Aorta (tissue), 5 donors: ENCODE measurements around the gene REM2. TPM values are rescaled to one million over a fixed set of nuclear protein-coding genes. Genes with fewer than 3 reads are reported as not detected.

ENCODE experiments used
- ATAC-seq: fragments of 200-7000 bp; cut with Tn5 transposase; one replicate; pipeline ENCODE4 v1.9.1; 2022; ENCODE audit warnings: moderate library complexity; ENCODE audit not compliant: low FRiP score
- DNase-seq, 2 donors: peaks; one replicate each; pipeline ENCODE4 v3.0.0-alpha.2; 2020
- H3K27ac ChIP-seq, 2 donors: one replicate each; pipeline ENCODE4 v1.5.1; 2013; ENCODE audit warnings: low read length in 2 of 2, mild to moderate bottlenecking in 2 of 2, moderate library complexity in 2 of 2, control low read depth in 1 of 2, inconsistent platforms in 1 of 2, low read depth in 1 of 2
- H3K27me3 ChIP-seq, 2 donors: one replicate each; pipeline ENCODE4 v1.6.1; 2013; ENCODE audit warnings: control low read depth in 1 of 2, low read length in 1 of 2, mild to moderate bottlenecking in 1 of 2, moderate library complexity in 1 of 2; ENCODE audit not compliant: insufficient read depth in 2 of 2, control insufficient read depth in 1 of 2
- H3K36me3 ChIP-seq, 2 donors: one replicate each; pipeline ENCODE4 v1.6.1; 2013; ENCODE audit warnings: control low read depth in 1 of 2, low read length in 1 of 2, mild to moderate bottlenecking in 1 of 2; ENCODE audit not compliant: insufficient read depth in 2 of 2, control insufficient read depth in 1 of 2
- H3K4me1 ChIP-seq, 2 donors: one replicate each; pipeline ENCODE4 v1.6.1; 2013; ENCODE audit warnings: low read length in 2 of 2, control low read depth in 1 of 2, mild to moderate bottlenecking in 1 of 2, moderate library complexity in 1 of 2; ENCODE audit not compliant: insufficient read depth in 2 of 2, control insufficient read depth in 1 of 2
- H3K4me3 ChIP-seq, 2 donors: one replicate each; pipeline ENCODE4 v1.5.1; 2013; ENCODE audit warnings: low read length in 2 of 2, control low read depth in 1 of 2, mild to moderate bottlenecking in 1 of 2
- H3K9me3 ChIP-seq: one replicate; pipeline ENCODE4 v1.6.1; 2013; ENCODE audit warnings: mild to moderate bottlenecking, low read length; ENCODE audit not compliant: control insufficient read depth
- WGBS, 2 donors: extraction: QIAGEN DNeasy Blood & Tissue Kit; methylation state at CpG; one replicate each; pipeline ENCODE4 v1.1.7; 2013; 5-methylcytosine and 5-hydroxymethylcytosine counted together
- intact Hi-C, 2 donors: fragments of 100-400 bp; cut with DNase I; formaldehyde crosslinking; loops; one replicate each; pipeline versions ENCODE4 v1.14.2 to v1.15.0; 2022
- polyA plus RNA-seq, 2 donors: library from polyadenylated mRNA; stranded (reverse); fragments of 200-250 nt; gene quantifications; one replicate each; pipeline ENCODE4 v1.2.3, GENCODE V29; 2013
- total RNA-seq, 2 donors: library from RNA; stranded (reverse); fragmentation: NEBNext Ultra II Directional; extraction: Animal tissue kit (Norgen Biotek cat#: 25700); gene quantifications; one replicate each; pipeline ENCODE4 v1.2.1, GENCODE V29; 2021
- donor health status: healthy with polysubstance abuse.
- donor health status: Bipolar disorder and iron deficiency.
- donor health status: DM: no; HTN: no; CAD: no.
- donor health status: DM: no; HTN: no; CAD: no.
- donor health status: DM: yes; HTN: yes; CAD: no.

The REM2 gene
- total and polyA plus RNA-seq, 4 donors: 0.36 to 0.92 (median 0.75) TPM; not detected in 1

DNA sequence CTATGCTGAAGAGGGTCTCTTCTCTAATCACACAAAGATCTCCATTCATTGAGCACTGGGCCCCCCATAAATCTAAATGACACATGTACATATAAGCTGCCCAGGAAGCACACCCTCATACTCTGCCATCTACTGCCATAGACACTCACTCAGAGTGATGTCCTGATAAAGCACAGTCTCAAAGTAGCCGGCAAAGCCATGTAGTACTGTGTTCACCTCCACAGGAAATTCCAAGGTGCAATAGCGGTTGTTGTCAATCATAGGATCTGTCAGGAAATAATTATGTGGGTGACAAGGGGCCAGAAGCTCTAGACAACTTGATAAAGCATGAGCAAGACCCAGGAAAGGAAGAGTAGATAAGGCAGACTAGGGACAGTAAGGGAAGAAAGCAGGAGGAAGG, 39.3 kb downstream of the REM2 start:
- no peaks in the 10 kb centered on the region for H3K4me1 ChIP-seq
- H3K9me3 ChIP-seq: no peaks in the 10 kb centered on the region
- no peak overlapping the region for H3K27ac ChIP-seq
- DNase-seq (no peak), ATAC-seq (no peak)
- peaks cover 0 to 11% of the 10 kb centered on the region in 2 donors for H3K36me3 ChIP-seq
- intact Hi-C loops: no loop called here
- no peak overlapping the region for H3K4me3 ChIP-seq
- 76 to 83% methylated on average over 2 of the region's 2 CpGs for WGBS, 2 donors
- H3K27me3 ChIP-seq: no peaks in the 10 kb centered on the region

DNA sequence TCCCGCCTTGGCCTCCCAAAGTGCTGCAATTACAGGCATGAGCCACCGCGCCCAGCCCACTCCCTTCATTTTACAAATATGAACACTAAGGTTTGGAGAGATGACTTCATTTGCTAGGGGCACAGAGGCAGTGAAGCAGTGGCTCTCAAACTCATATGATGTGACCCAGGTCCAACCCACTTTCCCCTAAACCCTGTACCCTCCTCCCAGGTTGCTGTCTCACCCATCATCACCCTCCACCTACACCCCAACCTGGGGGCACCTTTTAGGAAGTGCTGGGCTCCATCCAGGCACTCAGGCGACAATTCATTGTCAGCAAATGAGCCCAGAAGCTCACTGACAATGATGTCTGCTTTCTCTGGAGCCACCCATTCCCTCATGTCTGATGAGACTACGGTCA, 40.7 kb downstream of the REM2 start:
- intact Hi-C loops: no loop called here
- Histone ChIP-seq H3K4me3 (no peak overlapping the region), H3K9me3 (no peaks in the 10 kb centered on the region), H3K4me1 (no peaks in the 10 kb centered on the region), H3K27ac (no peak overlapping the region), H3K27me3 (no peaks in the 10 kb centered on the region), H3K36me3 (peaks cover 0 to 11% of the 10 kb centered on the region in 2 donors)
- DNase-seq (no peak), ATAC-seq (no peak)
- 95 to 96% methylated on average over 5 of the region's 5 CpGs for WGBS, 2 donors

GRCh38 chr14:22925513-22925912, 42.5 kb downstream of the REM2 start:
- ATAC-seq (no peak), DNase-seq (no peak)
- H3K4me1 ChIP-seq: no peaks in the 10 kb centered on the region
- H3K9me3 ChIP-seq: no peaks in the 10 kb centered on the region
- 93 to 94% methylated on average over 8 of the region's 8 CpGs for WGBS, 2 donors
- H3K36me3 ChIP-seq: peaks cover 0 to 11% of the 10 kb centered on the region in 2 donors
- no peak overlapping the region for H3K4me3 ChIP-seq
- H3K27ac ChIP-seq: no peak overlapping the region
- intact Hi-C loops: no loop called here
- no peaks in the 10 kb centered on the region for H3K27me3 ChIP-seq

DNA sequence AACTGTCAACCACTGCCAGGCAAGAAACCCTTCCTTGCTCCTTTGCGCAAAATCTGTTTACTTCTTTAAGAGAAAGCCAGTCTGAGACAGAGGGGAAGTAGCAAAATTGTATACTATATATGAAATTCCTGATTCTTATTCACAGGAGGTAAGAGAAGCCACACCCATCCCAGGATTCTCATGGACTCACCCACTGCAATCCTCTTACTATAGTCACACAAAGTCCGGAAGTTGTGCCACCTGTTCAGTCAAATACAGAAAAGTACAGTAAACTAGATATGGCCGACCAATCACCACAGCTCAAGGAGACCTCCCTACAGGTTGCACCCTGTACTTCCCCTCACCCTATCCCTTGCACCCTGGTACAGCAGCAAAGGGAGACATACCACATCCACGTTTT, 43.3 kb downstream of the REM2 start:
- intact Hi-C loops: no loop called here
- Histone ChIP-seq H3K4me1 (no peaks in the 10 kb centered on the region), H3K27me3 (no peaks in the 10 kb centered on the region), H3K9me3 (no peaks in the 10 kb centered on the region), H3K4me3 (no peak overlapping the region), H3K36me3 (peaks cover 0 to 9% of the 10 kb centered on the region in 2 donors), H3K27ac (no peak overlapping the region)
- no peak for DNase-seq
- ATAC-seq: no peak
- 69 to 85% methylated on average over 4 of the region's 4 CpGs for WGBS, 2 donors

- Histone ChIP-seq H3K4me1 (no peaks in the 10 kb centered on the region), H3K36me3 (peaks cover 0 to 2% of the 10 kb centered on the region in 2 donors), H3K27ac (no peak overlapping the region), H3K4me3 (peak overlapping the region; percentile 44 to 49), H3K9me3 (no peaks in the 10 kb centered on the region), H3K27me3 (no peaks in the 10 kb centered on the region)
- WGBS, 2 donors: 17% methylated on average over 12 of the region's 12 CpGs
- no peak for DNase-seq
- no peak for ATAC-seq
- intact Hi-C loops: no loop called here
Measured at GRCh38 chr14:22928237-22929103, 45.4 kb downstream of the REM2 start.

DNA sequence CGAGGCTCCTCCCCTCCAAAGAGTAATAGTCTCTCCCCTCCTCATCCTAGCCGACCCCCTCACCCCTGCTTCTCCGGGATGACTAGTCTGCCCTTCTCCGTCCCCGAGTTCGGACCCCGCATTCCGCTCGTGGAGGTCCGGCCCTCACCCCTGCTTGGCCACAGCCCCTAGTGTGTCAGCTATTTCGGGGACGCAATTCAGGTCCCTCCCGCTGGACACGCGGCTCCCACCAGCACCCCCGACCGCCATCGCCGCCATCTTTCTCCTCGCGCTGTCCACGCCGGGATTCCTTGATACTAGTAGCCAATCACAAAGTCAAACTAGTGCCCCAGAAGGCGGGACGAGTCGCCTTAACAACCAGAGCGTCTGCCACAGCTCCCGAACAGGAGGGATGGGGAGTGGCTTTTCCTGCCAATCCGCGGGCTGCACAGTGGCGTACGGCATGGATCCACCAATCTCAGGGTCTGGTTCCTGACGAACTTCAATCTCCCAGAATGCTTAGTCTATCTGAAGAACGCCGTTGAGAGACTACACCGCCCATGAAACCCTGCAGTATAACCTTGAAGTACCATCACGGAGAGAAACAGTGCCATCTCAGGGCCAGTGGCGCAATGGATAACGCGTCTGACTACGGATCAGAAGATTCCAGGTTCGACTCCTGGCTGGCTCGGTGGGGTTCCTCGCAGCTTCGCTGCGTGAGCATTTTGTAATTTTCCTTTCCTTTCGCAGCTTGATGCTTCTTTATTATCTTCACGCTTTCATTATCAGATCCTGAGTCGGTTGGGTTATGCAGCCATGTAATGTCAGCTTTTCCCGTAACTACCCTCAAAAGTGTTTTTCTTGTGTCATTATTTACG, 46.3 kb downstream of the REM2 start, which contains the start of gene PRMT5:
Gene PRMT5 (minus strand): TSS at position 273 of the 857 bp plus-strand sequence. CDS start 15 bp downstream, at position 258.
- Histone ChIP-seq H3K27me3 (no peaks in the 10 kb centered on the region), H3K36me3 (no peaks in the 10 kb centered on the region), H3K27ac (peak within 1 kb of the TSS; percentile 39 to 78), H3K4me3 (peak within 1 kb of the TSS; percentile 49 to 59), H3K9me3 (no peaks in the 10 kb centered on the region), H3K4me1 (no peaks in the 10 kb centered on the region)
- peak; percentile 99 for ATAC-seq
- peak; percentile 99 to 100 for DNase-seq
- intact Hi-C loops: no loop called here
- 0% methylated on average over 51 of the region's 51 CpGs for WGBS, 2 donors

- Histone ChIP-seq H3K4me3 (peak overlapping the region; percentile 37 to 59), H3K9me3 (no peaks in the 10 kb centered on the region), H3K27me3 (no peaks in the 10 kb centered on the region), H3K27ac (peak overlapping the region; percentile 39 to 78), H3K36me3 (no peaks in the 10 kb centered on the region), H3K4me1 (no peaks in the 10 kb centered on the region)
- intact Hi-C loops: loop anchor here (2.0 kb wide), 2 partner anchors 25 to 53 kb away; partner anchors contain the start of gene AJUBA (in 1 of the 2)
- DNase-seq (no peak), ATAC-seq (peak; percentile 0)
- WGBS, 2 donors: 1 to 3% methylated on average over 2 of the region's 2 CpGs
Measured at GRCh38 chr14:22929961-22930364, 46.9 kb downstream of the REM2 start.

GRCh38 chr14:22932146-22932545, 49.1 kb downstream of the REM2 start:
- no peak overlapping the region for H3K4me3 ChIP-seq
- H3K9me3 ChIP-seq: no peaks in the 10 kb centered on the region
- 90% methylated on average over 2 to 3 of the region's 3 CpGs for WGBS, 2 donors
- no peaks in the 10 kb centered on the region for H3K36me3 ChIP-seq
- H3K4me1 ChIP-seq: no peaks in the 10 kb centered on the region
- intact Hi-C loops: no loop called here
- ATAC-seq: no peak
- no peak overlapping the region for H3K27ac ChIP-seq
- H3K27me3 ChIP-seq: no peaks in the 10 kb centered on the region
- no peak for DNase-seq
